HL-60 (cell line): ENCODE measurements around the gene KIFC1.

Source experiments
- DNase-seq, 2 experiments: peaks; one replicate each; pipeline ENCODE4 v3.0.0-alpha.2; 2010 to 2020; ENCODE audit warnings: low read depth in 1 of 2, low spot score in 1 of 2
- H3K27ac ChIP-seq: fragments of 250-450 bp; sonication (Bioruptor Pico); replicated peaks from 2 replicates; pipeline ENCODE4 v1.5.1; 2020; ENCODE audit warnings: mild to moderate bottlenecking, moderate library complexity
- H3K27me3 ChIP-seq: fragments of 250-450 bp; sonication (Bioruptor Pico); 2 replicates; pipeline ENCODE4 v1.5.1; 2021; ENCODE audit warnings: mild to moderate bottlenecking, moderate library complexity; ENCODE audit not compliant: insufficient read depth, poor library complexity, severe bottlenecking
- H3K4me3 ChIP-seq: replicated peaks from 2 replicates; pipeline ENCODE4 v1.5.1; 2011; ENCODE audit warnings: mild to moderate bottlenecking, control low read depth, low read length; ENCODE audit not compliant: insufficient read depth
- GABPA ChIP-seq: IDR thresholded peaks from 2 replicates; pipeline ENCODE4 v1.6.1; 2012; ENCODE audit warnings: low read depth
- POLR2AphosphoS5 ChIP-seq: IDR thresholded peaks from 2 replicates; pipeline ENCODE4 v1.6.1; 2012; ENCODE audit warnings: low read depth
- SPI1 ChIP-seq: IDR thresholded peaks from 2 replicates; pipeline ENCODE4 v1.6.1; 2012; ENCODE audit warnings: low read depth, mild to moderate bottlenecking, borderline replicate concordance
- TF ChIP-seq, protein P1 (sequence below): IDR thresholded peaks from one replicate; pipeline ENCODE4 v1.5.1; 2011; ENCODE audit warnings: low read length, control low read depth, inconsistent platforms; ENCODE audit not compliant: insufficient read depth
- TF ChIP-seq, protein P2 (sequence below): IDR thresholded peaks from 2 replicates; pipeline ENCODE4 v1.6.1; 2012; ENCODE audit warnings: low read depth; ENCODE audit not compliant: insufficient replicate concordance

The KIFC1 gene

DNA sequence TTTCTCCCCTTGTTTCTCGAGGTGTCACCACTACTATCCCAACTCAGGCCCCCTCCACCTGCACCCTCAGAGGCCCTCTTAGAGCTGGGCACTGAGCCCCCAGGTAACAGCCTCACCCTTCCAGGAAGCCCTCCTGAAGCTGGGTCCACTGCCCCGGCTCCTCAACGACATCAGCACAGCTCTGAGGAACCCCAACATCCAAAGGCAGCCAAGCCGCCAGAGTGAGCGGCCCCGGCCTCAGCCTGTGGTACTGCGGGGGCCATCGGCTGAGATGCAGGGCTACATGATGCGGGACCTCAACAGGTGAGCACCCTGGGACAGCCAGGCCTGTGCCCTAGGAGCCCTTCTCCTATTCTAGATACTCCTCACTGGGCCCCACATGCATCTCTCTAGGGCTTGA, 49.8 kb downstream of the KIFC1 start:
- Histone ChIP-seq H3K27ac (no peak overlapping the region), H3K27me3 (no peaks in the 10 kb centered on the region), H3K4me3 (no peak overlapping the region)
- DNase-seq = no peak
- TF ChIP-seq, protein P1, sequence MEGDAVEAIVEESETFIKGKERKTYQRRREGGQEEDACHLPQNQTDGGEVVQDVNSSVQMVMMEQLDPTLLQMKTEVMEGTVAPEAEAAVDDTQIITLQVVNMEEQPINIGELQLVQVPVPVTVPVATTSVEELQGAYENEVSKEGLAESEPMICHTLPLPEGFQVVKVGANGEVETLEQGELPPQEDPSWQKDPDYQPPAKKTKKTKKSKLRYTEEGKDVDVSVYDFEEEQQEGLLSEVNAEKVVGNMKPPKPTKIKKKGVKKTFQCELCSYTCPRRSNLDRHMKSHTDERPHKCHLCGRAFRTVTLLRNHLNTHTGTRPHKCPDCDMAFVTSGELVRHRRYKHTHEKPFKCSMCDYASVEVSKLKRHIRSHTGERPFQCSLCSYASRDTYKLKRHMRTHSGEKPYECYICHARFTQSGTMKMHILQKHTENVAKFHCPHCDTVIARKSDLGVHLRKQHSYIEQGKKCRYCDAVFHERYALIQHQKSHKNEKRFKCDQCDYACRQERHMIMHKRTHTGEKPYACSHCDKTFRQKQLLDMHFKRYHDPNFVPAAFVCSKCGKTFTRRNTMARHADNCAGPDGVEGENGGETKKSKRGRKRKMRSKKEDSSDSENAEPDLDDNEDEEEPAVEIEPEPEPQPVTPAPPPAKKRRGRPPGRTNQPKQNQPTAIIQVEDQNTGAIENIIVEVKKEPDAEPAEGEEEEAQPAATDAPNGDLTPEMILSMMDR = no peak
- TF ChIP-seq POLR2AphosphoS5 = no peak
- TF ChIP-seq, protein P2, sequence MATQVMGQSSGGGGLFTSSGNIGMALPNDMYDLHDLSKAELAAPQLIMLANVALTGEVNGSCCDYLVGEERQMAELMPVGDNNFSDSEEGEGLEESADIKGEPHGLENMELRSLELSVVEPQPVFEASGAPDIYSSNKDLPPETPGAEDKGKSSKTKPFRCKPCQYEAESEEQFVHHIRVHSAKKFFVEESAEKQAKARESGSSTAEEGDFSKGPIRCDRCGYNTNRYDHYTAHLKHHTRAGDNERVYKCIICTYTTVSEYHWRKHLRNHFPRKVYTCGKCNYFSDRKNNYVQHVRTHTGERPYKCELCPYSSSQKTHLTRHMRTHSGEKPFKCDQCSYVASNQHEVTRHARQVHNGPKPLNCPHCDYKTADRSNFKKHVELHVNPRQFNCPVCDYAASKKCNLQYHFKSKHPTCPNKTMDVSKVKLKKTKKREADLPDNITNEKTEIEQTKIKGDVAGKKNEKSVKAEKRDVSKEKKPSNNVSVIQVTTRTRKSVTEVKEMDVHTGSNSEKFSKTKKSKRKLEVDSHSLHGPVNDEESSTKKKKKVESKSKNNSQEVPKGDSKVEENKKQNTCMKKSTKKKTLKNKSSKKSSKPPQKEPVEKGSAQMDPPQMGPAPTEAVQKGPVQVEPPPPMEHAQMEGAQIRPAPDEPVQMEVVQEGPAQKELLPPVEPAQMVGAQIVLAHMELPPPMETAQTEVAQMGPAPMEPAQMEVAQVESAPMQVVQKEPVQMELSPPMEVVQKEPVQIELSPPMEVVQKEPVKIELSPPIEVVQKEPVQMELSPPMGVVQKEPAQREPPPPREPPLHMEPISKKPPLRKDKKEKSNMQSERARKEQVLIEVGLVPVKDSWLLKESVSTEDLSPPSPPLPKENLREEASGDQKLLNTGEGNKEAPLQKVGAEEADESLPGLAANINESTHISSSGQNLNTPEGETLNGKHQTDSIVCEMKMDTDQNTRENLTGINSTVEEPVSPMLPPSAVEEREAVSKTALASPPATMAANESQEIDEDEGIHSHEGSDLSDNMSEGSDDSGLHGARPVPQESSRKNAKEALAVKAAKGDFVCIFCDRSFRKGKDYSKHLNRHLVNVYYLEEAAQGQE = no peak
- no peak for TF ChIP-seq GABPA
- TF ChIP-seq SPI1 = no peak

DNA sequence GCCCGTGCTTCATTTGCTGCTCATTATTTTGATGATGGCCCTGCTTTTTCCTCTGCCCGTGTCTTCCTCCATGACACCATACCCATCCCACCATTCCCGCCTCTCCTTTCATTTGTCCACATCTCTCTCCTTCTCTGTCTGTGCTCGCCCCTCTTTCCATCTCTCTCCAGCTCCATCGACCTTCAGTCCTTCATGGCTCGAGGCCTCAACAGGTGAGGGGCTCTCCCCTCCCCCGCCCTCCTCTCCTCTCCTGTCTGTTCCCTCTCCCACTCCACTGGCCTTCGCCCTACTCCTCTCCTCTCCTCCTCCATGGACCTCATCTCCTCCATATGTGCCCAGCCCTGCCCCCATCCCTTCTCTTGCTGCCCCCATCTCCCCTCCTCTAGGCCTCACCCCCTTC, 50.7 kb downstream of the KIFC1 start:
- TF ChIP-seq SPI1 = no peak
- TF ChIP-seq, protein P2 = no peak
- TF ChIP-seq, protein P1 = no peak
- TF ChIP-seq POLR2AphosphoS5 = no peak
- TF ChIP-seq GABPA = no peak
- Histone ChIP-seq H3K4me3 (no peak overlapping the region), H3K27me3 (no peaks in the 10 kb centered on the region), H3K27ac (no peak overlapping the region)
- DNase-seq = no peak

DNA sequence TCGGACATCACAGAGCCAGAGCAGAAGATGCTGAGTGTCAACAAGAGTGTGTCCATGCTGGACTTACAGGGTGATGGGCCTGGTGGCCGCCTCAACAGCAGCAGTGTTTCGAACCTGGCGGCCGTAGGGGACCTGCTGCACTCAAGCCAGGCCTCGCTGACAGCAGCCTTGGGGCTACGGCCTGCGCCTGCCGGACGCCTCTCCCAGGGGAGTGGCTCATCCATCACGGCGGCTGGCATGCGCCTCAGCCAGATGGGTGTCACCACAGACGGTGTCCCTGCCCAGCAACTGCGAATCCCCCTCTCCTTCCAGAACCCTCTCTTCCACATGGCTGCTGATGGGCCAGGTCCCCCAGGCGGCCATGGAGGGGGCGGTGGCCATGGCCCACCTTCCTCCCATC, 51.4 kb downstream of the KIFC1 start:
- Histone ChIP-seq H3K27ac (no peak overlapping the region), H3K4me3 (no peak overlapping the region), H3K27me3 (no peaks in the 10 kb centered on the region)
- TF ChIP-seq POLR2AphosphoS5 (no peak), SPI1 (no peak)
- TF ChIP-seq, protein P2 = no peak
- no peak for DNase-seq
